ENCODE results near the gene AGPS. TPM values are rescaled to one million over a fixed set of nuclear protein-coding genes. Genes with fewer than 3 reads are reported as not detected.

Gene AGPS
- total RNA-seq, 1 donor from 2014 or later: 44.8 TPM

DNA sequence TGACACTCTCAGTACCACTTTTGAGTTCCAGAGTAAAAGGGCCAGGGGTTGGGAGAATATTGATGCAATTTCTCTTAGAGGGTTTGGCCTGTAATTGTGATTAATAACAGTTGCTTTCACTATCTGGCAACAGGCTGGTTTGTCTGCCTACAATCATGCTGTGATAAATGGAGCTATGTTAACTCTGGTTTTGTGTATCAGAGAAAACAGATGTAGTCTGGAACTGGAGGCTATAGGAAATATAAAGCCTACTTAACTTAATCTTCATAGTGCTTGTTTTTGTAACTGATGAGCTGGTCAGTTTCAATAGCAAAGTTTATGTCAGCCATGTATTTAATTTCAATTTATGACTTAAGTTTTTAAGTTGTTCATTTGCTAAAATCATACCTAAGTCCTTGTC is 138.0 kb downstream of the AGPS start:
- intact Hi-C loops (cut with DNase I): no loop called here

DNA sequence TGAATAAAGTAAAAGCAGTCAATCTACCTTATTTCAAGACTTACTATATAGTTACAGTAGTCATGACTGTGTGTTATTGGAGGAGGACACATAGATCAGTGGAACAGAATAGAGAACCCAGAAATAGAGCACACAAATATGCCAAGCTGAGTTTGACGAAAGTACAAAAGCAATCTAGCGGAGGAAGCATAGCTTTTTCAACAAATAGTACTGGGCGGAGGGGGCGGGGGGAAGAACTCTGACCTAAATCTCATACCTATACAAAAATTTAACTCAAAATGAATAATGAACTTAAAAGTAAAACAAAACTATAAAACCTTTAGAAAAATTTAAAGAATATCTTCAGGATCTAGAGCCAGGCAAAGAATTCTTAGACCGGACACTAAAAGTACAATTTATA is 139.1 kb downstream of the AGPS start:
- TF ChIP-seq, protein P1, sequence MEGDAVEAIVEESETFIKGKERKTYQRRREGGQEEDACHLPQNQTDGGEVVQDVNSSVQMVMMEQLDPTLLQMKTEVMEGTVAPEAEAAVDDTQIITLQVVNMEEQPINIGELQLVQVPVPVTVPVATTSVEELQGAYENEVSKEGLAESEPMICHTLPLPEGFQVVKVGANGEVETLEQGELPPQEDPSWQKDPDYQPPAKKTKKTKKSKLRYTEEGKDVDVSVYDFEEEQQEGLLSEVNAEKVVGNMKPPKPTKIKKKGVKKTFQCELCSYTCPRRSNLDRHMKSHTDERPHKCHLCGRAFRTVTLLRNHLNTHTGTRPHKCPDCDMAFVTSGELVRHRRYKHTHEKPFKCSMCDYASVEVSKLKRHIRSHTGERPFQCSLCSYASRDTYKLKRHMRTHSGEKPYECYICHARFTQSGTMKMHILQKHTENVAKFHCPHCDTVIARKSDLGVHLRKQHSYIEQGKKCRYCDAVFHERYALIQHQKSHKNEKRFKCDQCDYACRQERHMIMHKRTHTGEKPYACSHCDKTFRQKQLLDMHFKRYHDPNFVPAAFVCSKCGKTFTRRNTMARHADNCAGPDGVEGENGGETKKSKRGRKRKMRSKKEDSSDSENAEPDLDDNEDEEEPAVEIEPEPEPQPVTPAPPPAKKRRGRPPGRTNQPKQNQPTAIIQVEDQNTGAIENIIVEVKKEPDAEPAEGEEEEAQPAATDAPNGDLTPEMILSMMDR (IDR thresholded peaks at IDR 0.05): no peak
- Histone ChIP-seq H3K27ac (no peak overlapping the region), H3K9me3 (no peaks in the 10 kb centered on the region), H3K36me3 (no peaks in the 10 kb centered on the region), H3K4me1 (no peaks in the 10 kb centered on the region), H3K27me3 (no peaks in the 10 kb centered on the region), H3K4me3 (no peak overlapping the region)
- ATAC-seq (no peak), DNase-seq (no peak)
- intact Hi-C loops (cut with DNase I): no loop called here

More for the DNA sequence above, 138.0 kb downstream of the AGPS start:
- DNase-seq (no peak), ATAC-seq (no peak)
- no peaks in the 10 kb centered on the region for H3K27me3 ChIP-seq
- H3K27ac ChIP-seq: no peak overlapping the region
- TF ChIP-seq, protein P1 (IDR thresholded peaks at IDR 0.05): no peak
- no peaks in the 10 kb centered on the region for H3K9me3 ChIP-seq
- no peaks in the 10 kb centered on the region for H3K36me3 ChIP-seq
- no peak overlapping the region for H3K4me3 ChIP-seq
- no peaks in the 10 kb centered on the region for H3K4me1 ChIP-seq

DNA sequence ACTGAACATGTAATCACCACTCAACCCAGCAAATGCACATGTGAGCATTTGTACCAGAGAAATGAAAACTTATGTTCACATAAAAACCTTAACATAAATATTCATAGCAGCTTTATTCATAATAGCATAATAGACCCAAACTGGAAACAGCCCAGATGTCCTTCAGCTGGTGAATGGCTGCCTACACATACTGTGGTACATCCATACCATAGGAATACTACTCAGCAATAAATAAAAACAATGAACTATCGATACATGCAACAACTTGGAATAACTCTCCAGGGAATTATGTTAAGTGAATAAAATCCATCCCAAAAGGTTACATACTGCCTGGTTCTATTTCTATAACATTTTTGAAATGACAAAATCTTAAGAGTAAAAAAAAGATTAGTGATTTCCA is 140.0 kb downstream of the AGPS start:
- no peaks in the 10 kb centered on the region for H3K9me3 ChIP-seq
- ATAC-seq (no peak), DNase-seq (no peak)
- no peak overlapping the region for H3K27ac ChIP-seq
- peaks cover 1% of the 10 kb centered on the region for H3K36me3 ChIP-seq
- intact Hi-C loops (cut with DNase I): no loop called here
- no peaks in the 10 kb centered on the region for H3K27me3 ChIP-seq
- H3K4me1 ChIP-seq: no peaks in the 10 kb centered on the region
- TF ChIP-seq, protein P1 (IDR thresholded peaks at IDR 0.05): no peak
- no peak overlapping the region for H3K4me3 ChIP-seq

DNA sequence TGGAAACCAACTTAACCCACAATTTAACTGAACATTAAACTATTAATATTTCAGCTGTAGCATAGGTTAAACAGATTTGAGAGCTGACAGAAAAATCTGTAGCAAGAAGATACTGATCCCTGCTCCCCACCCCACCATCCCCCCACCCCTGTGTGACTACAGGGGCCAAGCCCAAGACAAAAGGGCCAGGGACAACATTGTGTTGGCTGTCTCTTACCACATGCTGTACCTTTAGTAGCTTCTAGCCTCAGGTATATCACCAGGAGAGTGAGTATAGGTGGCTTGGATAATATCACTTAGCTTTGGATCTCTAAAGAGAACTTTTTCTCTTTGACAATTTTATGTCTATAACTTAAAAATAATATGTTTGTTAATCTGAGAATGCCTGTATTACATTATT is 140.7 kb downstream of the AGPS start:
- ATAC-seq: no peak
- no peak overlapping the region for H3K4me3 ChIP-seq

DNA sequence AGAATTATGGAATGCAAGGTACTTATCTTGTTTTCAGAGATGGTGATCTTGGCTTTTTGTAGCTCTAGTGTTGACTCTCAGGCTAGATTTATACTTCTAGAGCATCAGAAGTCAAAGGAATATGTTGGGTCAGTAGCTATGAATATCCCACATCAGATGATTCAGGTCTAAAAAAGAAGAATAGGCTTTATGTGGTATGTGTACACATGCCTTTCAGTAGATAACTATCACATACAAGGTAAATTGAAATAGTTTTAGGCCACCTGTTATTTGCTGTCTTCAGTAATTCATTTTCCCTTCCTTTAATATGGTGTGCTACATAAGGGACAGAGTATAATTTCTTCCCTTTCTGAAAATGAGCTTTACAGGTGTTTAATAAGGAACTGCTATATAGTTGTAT is 142.4 kb downstream of the AGPS start:
- intact Hi-C loops (cut with DNase I): no loop called here
- peaks cover 12% of the 10 kb centered on the region for H3K36me3 ChIP-seq
- H3K27me3 ChIP-seq: no peaks in the 10 kb centered on the region
- no peak overlapping the region for H3K4me3 ChIP-seq
- no peaks in the 10 kb centered on the region for H3K9me3 ChIP-seq
- TF ChIP-seq, protein P1 (IDR thresholded peaks at IDR 0.05): no peak
- H3K27ac ChIP-seq: no peak overlapping the region
- no peaks in the 10 kb centered on the region for H3K4me1 ChIP-seq
- ATAC-seq (no peak), DNase-seq (no peak)

More for the DNA sequence above, 140.7 kb downstream of the AGPS start:
- DNase-seq: no peak
- Histone ChIP-seq H3K4me1 (no peaks in the 10 kb centered on the region), H3K27ac (no peak overlapping the region), H3K27me3 (no peaks in the 10 kb centered on the region), H3K36me3 (peaks cover 8% of the 10 kb centered on the region), H3K9me3 (no peaks in the 10 kb centered on the region)
- intact Hi-C loops (cut with DNase I): no loop called here
- TF ChIP-seq, protein P1 (IDR thresholded peaks at IDR 0.05): no peak

DNA sequence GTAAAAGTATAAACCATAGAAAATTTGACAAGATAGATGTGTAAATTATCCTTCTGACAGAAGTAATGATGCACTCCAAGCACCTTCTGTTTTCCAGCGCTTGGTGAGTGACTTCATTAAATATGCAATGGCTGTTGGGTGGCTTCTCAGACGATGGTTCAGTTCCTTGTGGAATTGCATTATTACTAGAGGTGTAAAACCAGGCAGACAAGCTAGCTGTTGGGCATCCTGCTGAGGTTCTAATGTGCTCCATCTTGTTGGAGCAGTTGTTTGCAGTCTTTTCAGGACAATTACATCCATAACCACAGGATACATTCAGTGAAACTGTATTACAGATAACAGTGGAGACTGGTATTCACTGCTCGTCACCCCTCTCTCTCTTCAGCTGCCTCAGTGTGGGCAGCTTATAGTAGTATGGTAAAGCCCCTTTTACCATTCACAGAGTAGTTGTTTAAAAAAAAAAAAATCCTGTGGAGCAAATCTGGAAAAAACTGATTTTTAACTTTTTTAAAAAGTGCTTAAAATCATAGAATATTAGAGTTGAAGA is 143.5 kb downstream of the AGPS start:
- TF ChIP-seq, protein P1 (IDR thresholded peaks at IDR 0.05): no peak
- ATAC-seq: no peak
- no peak for DNase-seq
- intact Hi-C loops (cut with DNase I): no loop called here
- no peak overlapping the region for H3K4me3 ChIP-seq
- H3K9me3 ChIP-seq: no peaks in the 10 kb centered on the region
- H3K36me3 ChIP-seq: peaks cover 12% of the 10 kb centered on the region
- no peaks in the 10 kb centered on the region for H3K27me3 ChIP-seq
- H3K27ac ChIP-seq: no peak overlapping the region
- no peaks in the 10 kb centered on the region for H3K4me1 ChIP-seq

All from upper lobe of right lung (tissue), 1 donor.